OCI-LY3 (cell line): ENCODE results near the gene TRIM8.

Experiments
- H2AFZ ChIP-seq: fragments of 200-600, 300-600 bp; shearing (Covaris generic); 2 replicates; pipeline ENCODE4 v1.6.0; 2014; ENCODE audit warnings: antibody characterized with exemption, low read depth, low read length
- H3K27ac ChIP-seq: fragments of 200-600, 300-600 bp; sonication (generic); 2 replicates; pipeline ENCODE4 v1.5.1; 2014; ENCODE audit warnings: mild to moderate bottlenecking, low read length, moderate library complexity, mixed read lengths
- H3K27me3 ChIP-seq: fragments of 200-600, 300-600 bp; sonication (generic); 2 replicates; pipeline ENCODE4 v1.6.1; 2014; ENCODE audit warnings: low read depth, low read length, mixed read lengths
- H3K36me3 ChIP-seq: fragments of 200-600, 300-600 bp; sonication (generic); replicated peaks from 2 replicates; pipeline ENCODE3; 2014; ENCODE audit warnings: low read depth, low read length, mixed read lengths
- H3K4me1 ChIP-seq: fragments of 300-600, 200-600 bp; sonication (generic); 2 replicates; pipeline ENCODE4 v1.6.1; 2014; ENCODE audit warnings: low read length, mixed read lengths
- H3K4me2 ChIP-seq: fragments of 200-600, 300-600 bp; sonication (generic); 2 replicates; pipeline ENCODE4 v1.6.1; 2014; ENCODE audit warnings: low read length, mixed read lengths
- H3K4me3 ChIP-seq: fragments of 300-600, 200-600 bp; sonication (generic); 2 replicates; pipeline ENCODE4 v1.5.1; 2014; ENCODE audit warnings: antibody characterized with exemption, mild to moderate bottlenecking, low read length, moderate library complexity
- H3K79me2 ChIP-seq: fragments of 300-600, 200-600 bp; shearing (Covaris generic); 2 replicates; pipeline ENCODE4 v1.6.1; 2014; ENCODE audit warnings: mild to moderate bottlenecking, low read length, mixed read lengths
- H3K9ac ChIP-seq: fragments of 300-600, 200-600 bp; shearing (Covaris generic); 2 replicates; pipeline ENCODE4 v1.6.0; 2014; ENCODE audit warnings: mild to moderate bottlenecking, low read length, moderate library complexity
- H3K9me3 ChIP-seq: fragments of 200-600, 300-600 bp; shearing (Covaris generic); 2 replicates; pipeline ENCODE4 v1.6.1; 2014; ENCODE audit warnings: low read length, mixed read lengths; ENCODE audit not compliant: insufficient read depth
- H4K20me1 ChIP-seq: fragments of 200-600, 300-600 bp; sonication (generic); 2 replicates; pipeline ENCODE4 v1.6.1; 2016; ENCODE audit warnings: low read length, mixed read lengths; ENCODE audit not compliant: insufficient read depth
- EZH2phosphoT487 ChIP-seq: fragments of 200-600 bp; shearing (Covaris generic); IDR thresholded peaks from 2 replicates; pipeline ENCODE4 v1.6.1; 2018; ENCODE audit warnings: antibody characterized with exemption, mixed run types, low read depth
- TF ChIP-seq, protein P1 (sequence below): fragments of 200-600, 300-600 bp; sonication (generic); IDR thresholded peaks from 2 replicates; pipeline ENCODE4 v1.5.1; 2014; ENCODE audit warnings: antibody characterized with exemption, low read length, low read depth

Gene TRIM8

DNA sequence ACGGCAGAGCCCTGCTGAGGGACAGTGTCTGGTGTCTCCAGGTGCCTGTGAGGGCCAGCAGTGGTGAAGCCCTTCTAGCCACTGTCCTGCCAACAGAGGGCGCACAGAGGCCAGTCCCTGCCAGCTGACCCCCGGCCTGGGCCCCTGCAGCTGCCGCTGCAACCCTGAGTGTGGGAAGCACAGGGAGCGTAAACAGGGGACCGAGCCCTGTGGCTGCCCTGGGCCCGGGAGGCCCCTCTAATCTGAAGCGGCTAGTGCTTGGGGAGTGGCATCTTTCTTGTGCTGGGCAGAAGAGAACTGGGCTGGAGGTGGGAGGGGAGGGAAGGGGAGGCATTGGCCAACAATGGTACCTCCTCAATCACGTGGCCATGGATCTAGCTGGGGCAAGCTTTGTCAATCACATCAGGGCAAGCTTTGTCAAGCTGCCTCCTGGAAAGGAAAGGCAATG is 34.6 kb downstream of the TRIM8 start:
- TF ChIP-seq, protein P1, sequence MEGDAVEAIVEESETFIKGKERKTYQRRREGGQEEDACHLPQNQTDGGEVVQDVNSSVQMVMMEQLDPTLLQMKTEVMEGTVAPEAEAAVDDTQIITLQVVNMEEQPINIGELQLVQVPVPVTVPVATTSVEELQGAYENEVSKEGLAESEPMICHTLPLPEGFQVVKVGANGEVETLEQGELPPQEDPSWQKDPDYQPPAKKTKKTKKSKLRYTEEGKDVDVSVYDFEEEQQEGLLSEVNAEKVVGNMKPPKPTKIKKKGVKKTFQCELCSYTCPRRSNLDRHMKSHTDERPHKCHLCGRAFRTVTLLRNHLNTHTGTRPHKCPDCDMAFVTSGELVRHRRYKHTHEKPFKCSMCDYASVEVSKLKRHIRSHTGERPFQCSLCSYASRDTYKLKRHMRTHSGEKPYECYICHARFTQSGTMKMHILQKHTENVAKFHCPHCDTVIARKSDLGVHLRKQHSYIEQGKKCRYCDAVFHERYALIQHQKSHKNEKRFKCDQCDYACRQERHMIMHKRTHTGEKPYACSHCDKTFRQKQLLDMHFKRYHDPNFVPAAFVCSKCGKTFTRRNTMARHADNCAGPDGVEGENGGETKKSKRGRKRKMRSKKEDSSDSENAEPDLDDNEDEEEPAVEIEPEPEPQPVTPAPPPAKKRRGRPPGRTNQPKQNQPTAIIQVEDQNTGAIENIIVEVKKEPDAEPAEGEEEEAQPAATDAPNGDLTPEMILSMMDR, result peak; percentile 59
- TF ChIP-seq EZH2phosphoT487, result no peak
- Histone ChIP-seq H3K9ac (no peak overlapping the region), H3K4me1 (peaks cover 9% of the 10 kb centered on the region), H3K36me3 (peaks cover 4% of the 10 kb centered on the region), H2AFZ (no peak overlapping the region), H4K20me1 (no peaks in the 10 kb centered on the region), H3K27me3 (no peaks in the 10 kb centered on the region), H3K79me2 (no peaks in the 10 kb centered on the region), H3K4me2 (peak overlapping the region; percentile 24; the same call in 1 of the 2 replicates), H3K9me3 (no peaks in the 10 kb centered on the region), H3K27ac (no peak overlapping the region), H3K4me3 (no peak overlapping the region)

DNA sequence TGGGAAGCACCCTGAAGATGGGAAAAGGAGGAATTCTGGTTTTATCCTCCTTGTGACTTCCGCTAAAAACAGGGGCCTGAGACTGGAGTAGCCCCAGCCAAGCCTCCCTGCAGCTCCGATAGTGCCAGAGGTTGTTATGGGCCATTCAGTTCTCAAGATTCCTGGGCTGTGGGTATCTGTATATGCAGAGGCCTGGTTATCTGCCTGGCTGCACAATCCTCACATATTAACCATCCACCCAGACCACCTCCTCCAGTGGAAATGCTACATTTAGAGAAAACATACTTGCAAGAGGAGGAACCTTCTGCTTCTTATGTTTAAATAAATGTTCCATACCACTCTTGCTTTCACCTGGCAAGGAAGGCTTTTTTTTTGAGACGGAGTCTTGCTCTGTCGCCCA is 35.3 kb downstream of the TRIM8 start:
- no peak overlapping the region for H3K27ac ChIP-seq
- no peak overlapping the region for H2AFZ ChIP-seq
- no peak overlapping the region for H3K4me2 ChIP-seq
- H3K4me3 ChIP-seq, result no peak overlapping the region
- no peaks in the 10 kb centered on the region for H3K27me3 ChIP-seq
- no peaks in the 10 kb centered on the region for H4K20me1 ChIP-seq
- no peaks in the 10 kb centered on the region for H3K9me3 ChIP-seq
- no peak for TF ChIP-seq EZH2phosphoT487
- TF ChIP-seq, protein P1, result no peak
- H3K36me3 ChIP-seq, result peaks cover 4% of the 10 kb centered on the region
- H3K79me2 ChIP-seq, result no peaks in the 10 kb centered on the region
- H3K4me1 ChIP-seq, result peaks cover 9% of the 10 kb centered on the region
- H3K9ac ChIP-seq, result no peak overlapping the region

DNA sequence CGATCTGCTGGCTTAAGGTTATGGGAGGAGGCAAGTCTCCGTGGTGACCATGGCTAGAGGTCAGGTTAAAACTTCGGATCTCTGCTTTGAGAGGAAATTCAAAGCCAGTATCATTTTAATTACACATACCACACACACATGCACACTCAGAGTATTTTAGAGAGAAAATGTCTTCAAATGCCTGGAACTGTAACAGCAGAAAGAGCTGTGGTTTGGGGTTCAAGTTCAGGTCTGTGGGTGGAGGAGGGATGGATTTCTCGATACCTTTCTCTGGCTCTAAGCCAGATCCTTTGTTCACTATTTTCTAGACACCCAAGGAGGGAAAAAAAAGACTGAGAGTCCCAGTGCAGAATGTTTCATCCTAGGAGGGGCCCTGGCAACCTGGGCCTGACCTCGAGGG is 37.4 kb downstream of the TRIM8 start:
- H3K9ac ChIP-seq, result no peak overlapping the region
- H3K27ac ChIP-seq, result no peak overlapping the region
- no peaks in the 10 kb centered on the region for H4K20me1 ChIP-seq
- no peak overlapping the region for H3K4me2 ChIP-seq
- no peak overlapping the region for H3K4me3 ChIP-seq
- H3K36me3 ChIP-seq, result peaks cover 11% of the 10 kb centered on the region
- no peaks in the 10 kb centered on the region for H3K9me3 ChIP-seq
- no peaks in the 10 kb centered on the region for H3K79me2 ChIP-seq
- no peak overlapping the region for H2AFZ ChIP-seq
- no peaks in the 10 kb centered on the region for H3K27me3 ChIP-seq
- TF ChIP-seq EZH2phosphoT487, result no peak
- TF ChIP-seq, protein P1, result no peak
- H3K4me1 ChIP-seq, result no peaks in the 10 kb centered on the region

DNA sequence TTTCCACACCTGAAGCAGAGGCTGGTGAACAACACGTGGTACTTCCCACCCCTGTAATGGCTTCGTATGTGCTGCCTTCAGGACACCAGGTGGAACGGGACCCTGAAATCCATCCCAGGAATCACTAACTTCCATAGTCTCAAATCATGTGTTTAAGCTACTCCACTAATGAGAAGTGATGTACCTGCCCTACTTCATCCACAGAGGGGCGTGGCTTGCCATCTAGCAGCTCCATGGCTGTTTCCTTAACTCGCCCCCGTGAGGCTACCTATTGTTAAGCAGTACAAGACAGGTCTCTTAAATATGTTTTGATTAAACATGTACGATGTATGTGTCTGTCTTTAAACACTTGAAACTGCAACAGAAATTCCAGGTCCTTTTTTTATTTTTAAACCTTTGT is 38.1 kb downstream of the TRIM8 start:
- TF ChIP-seq, protein P1, result no peak
- TF ChIP-seq EZH2phosphoT487, result no peak
- no peaks in the 10 kb centered on the region for H4K20me1 ChIP-seq
- no peaks in the 10 kb centered on the region for H3K27me3 ChIP-seq
- H3K36me3 ChIP-seq, result peaks cover 11% of the 10 kb centered on the region
- no peak overlapping the region for H3K4me2 ChIP-seq
- H3K4me1 ChIP-seq, result no peaks in the 10 kb centered on the region
- H3K9me3 ChIP-seq, result no peaks in the 10 kb centered on the region
- no peaks in the 10 kb centered on the region for H3K79me2 ChIP-seq
- H3K27ac ChIP-seq, result no peak overlapping the region
- H2AFZ ChIP-seq, result no peak overlapping the region
- no peak overlapping the region for H3K4me3 ChIP-seq
- H3K9ac ChIP-seq, result no peak overlapping the region
